ENCODE results near the gene STAM2.
"Not testable (repeated sequence)": the region's sequence is repeated elsewhere in the genome, so short reads cannot be mapped to it uniquely, and the experiment has no call there.

STAM2 gene

GRCh38 chr2:152186262-152186661 lies 10.7 kb upstream of the STAM2 start:
- H3K27me3 Mint-ChIP-seq (ENCODE audit: low read depth, poor library complexity), result no peaks in the 10 kb centered on the region
- TF ChIP-seq, protein P1, sequence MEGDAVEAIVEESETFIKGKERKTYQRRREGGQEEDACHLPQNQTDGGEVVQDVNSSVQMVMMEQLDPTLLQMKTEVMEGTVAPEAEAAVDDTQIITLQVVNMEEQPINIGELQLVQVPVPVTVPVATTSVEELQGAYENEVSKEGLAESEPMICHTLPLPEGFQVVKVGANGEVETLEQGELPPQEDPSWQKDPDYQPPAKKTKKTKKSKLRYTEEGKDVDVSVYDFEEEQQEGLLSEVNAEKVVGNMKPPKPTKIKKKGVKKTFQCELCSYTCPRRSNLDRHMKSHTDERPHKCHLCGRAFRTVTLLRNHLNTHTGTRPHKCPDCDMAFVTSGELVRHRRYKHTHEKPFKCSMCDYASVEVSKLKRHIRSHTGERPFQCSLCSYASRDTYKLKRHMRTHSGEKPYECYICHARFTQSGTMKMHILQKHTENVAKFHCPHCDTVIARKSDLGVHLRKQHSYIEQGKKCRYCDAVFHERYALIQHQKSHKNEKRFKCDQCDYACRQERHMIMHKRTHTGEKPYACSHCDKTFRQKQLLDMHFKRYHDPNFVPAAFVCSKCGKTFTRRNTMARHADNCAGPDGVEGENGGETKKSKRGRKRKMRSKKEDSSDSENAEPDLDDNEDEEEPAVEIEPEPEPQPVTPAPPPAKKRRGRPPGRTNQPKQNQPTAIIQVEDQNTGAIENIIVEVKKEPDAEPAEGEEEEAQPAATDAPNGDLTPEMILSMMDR (IDR thresholded peaks at IDR 0.05), result no peak
- peaks cover 23% of the 10 kb centered on the region for H3K9me3 Mint-ChIP-seq
- H3K4me3 Mint-ChIP-seq, result no peak overlapping the region
- no peaks in the 10 kb centered on the region for H3K36me3 Mint-ChIP-seq (ENCODE audit: low read depth)
- H3K4me1 Mint-ChIP-seq, result no peaks in the 10 kb centered on the region
- peak overlapping the region; percentile 61 for H3K27ac Mint-ChIP-seq
- DNase-seq, result no peak

DNA sequence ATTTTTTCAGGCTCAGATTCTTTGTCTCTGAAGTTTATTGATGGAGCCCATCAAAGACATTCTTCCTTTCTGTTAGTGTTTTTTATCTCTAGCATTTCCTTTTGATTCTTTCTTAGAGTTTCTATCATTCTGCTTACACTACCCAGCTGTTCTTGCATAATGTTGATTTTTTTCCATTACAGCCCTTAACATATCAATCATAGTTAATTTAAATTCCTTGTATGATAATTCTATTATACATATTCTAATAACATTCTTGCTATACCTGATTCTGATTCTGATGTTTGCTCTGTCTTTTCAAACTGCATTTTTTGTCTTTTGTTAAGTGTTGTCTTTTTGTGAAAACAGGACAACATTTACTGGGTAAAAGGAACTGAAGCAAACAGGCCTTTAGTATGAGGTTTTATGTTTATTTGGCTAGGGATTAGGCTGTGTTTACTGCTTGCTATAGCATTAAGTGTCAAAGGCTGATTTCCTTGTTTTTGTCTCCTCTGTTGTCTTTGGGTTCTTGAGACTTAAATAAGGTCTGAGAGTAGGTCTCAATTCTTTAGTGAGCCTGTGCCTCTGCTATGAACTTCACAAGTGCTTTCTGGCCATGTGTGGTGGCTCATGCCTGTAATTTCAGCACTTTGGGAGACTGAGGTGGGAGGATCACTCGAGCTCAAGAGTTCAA lies 8.0 kb upstream of the STAM2 start:
- no peaks in the 10 kb centered on the region for H3K27me3 Mint-ChIP-seq (ENCODE audit: low read depth, poor library complexity)
- no peaks in the 10 kb centered on the region for H3K4me1 Mint-ChIP-seq
- TF ChIP-seq, protein P1 (IDR thresholded peaks at IDR 0.05), result no peak
- no peak overlapping the region for H3K4me3 Mint-ChIP-seq
- DNase-seq, result no peak
- H3K27ac Mint-ChIP-seq, result peak overlapping the region; percentile 39
- H3K9me3 Mint-ChIP-seq, result peaks cover 35% of the 10 kb centered on the region
- no peaks in the 10 kb centered on the region for H3K36me3 Mint-ChIP-seq (ENCODE audit: low read depth)

- H3K27me3 Mint-ChIP-seq (ENCODE audit: low read depth, poor library complexity); H3K27ac Mint-ChIP-seq; H3K36me3 Mint-ChIP-seq (ENCODE audit: low read depth); DNase-seq; H3K4me3 Mint-ChIP-seq: not testable (repeated sequence)
- Mint-ChIP-seq H3K9me3 (peaks cover 40% of the 10 kb centered on the region), H3K4me1 (peaks cover 20% of the 10 kb centered on the region)
These were observed 2.1 kb upstream of the STAM2 start for GRCh38 chr2:152177667-152178066.

DNA sequence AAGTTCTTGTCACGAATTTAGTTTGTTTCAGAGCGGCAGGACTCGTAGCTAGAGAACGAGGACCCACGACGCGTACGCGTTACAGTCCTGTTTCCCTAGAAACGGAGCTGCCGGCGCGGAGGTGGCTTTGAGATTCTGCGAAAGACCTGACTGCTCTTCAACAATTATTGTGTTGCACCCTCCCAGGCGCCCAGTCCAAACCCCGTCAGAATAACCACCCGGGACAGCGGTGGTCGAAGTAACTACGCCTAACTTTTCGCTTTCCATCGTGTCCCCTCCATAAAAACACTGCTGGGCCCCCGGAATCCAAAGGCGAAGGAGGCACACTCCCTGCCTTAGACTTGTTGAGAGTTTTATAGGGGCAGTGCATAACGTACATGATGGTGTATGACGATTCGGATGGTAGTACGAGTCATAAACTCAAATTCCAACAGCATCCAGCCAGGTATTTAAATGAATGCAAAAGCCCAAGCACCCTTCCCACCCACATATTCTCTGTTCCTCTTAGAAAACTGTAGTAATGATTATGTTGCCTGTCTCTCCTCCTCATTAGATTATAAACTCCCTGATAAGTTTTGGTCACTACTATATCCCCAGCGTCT lies 651 bp upstream of the STAM2 start:
- Mint-ChIP-seq H3K27me3 (ENCODE audit: low read depth, poor library complexity) (no peaks in the 10 kb centered on the region), H3K4me3 (peak overlapping the region; percentile 97), H3K4me1 (peaks cover 24% of the 10 kb centered on the region), H3K36me3 (ENCODE audit: low read depth) (peaks cover 10% of the 10 kb centered on the region), H3K27ac (peak overlapping the region; percentile 100), H3K9me3 (peaks cover 33% of the 10 kb centered on the region)
- TF ChIP-seq, protein P1 (IDR thresholded peaks at IDR 0.05), result no peak
- DNase-seq, result no peak

DNA sequence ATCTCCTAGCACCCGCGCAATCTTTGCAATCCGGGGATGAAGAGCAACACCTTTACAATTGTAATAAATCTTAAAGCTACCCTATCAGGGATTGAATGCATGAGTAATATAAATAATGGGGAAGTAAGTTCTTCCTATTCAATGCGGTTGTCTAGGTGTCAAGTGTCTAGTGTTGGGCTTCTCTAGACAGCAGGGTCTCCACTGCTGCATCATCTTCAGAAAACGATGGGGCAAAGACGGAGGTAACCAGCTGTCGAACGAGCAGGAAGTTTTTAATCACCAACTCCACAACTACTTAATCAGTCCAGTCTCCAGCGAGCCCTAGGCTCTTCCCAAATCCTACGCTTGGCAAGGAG lies 573 bp downstream of the STAM2 start:
- peak overlapping the region; percentile 100 for H3K27ac Mint-ChIP-seq
- peaks cover 10% of the 10 kb centered on the region for H3K36me3 Mint-ChIP-seq (ENCODE audit: low read depth)
- TF ChIP-seq, protein P1 (IDR thresholded peaks at IDR 0.05), result no peak
- peak overlapping the region; percentile 97 for H3K4me3 Mint-ChIP-seq
- H3K4me1 Mint-ChIP-seq, result peaks cover 24% of the 10 kb centered on the region
- DNase-seq, result no peak
- H3K9me3 Mint-ChIP-seq, result peaks cover 23% of the 10 kb centered on the region
- H3K27me3 Mint-ChIP-seq (ENCODE audit: low read depth, poor library complexity), result no peaks in the 10 kb centered on the region

GRCh38 chr2:152174574-152174973 lies 989 bp downstream of the STAM2 start:
- H3K27me3 Mint-ChIP-seq (ENCODE audit: low read depth, poor library complexity), result no peaks in the 10 kb centered on the region
- peak overlapping the region; percentile 100 for H3K27ac Mint-ChIP-seq
- DNase-seq, result no peak
- H3K9me3 Mint-ChIP-seq, result peaks cover 23% of the 10 kb centered on the region
- peak overlapping the region; percentile 97 for H3K4me3 Mint-ChIP-seq
- peaks cover 24% of the 10 kb centered on the region for H3K4me1 Mint-ChIP-seq
- peaks cover 12% of the 10 kb centered on the region for H3K36me3 Mint-ChIP-seq (ENCODE audit: low read depth)
- TF ChIP-seq, protein P1 (IDR thresholded peaks at IDR 0.05), result no peak

All from nephron progenitor cell (in vitro differentiated cells).